HepG2 (cell line): ENCODE data around the gene UBASH3A. TPM values are rescaled to one million over a fixed set of nuclear protein-coding genes. Genes with fewer than 3 reads are reported as not detected.

Experiments
- ATAC-seq: fragments of 200-7000 bp; cut with Tn5 transposase; 3 replicates; pipeline ENCODE4 v1.9.1; 2020; ENCODE audit warnings: mild to moderate bottlenecking, moderate library complexity
- BruUV-seq: library from RNA; stranded (reverse); fragments of 400-500 nt; replicated peaks from 2 replicates; lab custom pipeline; 2021; lab: Mats Ljungman, UMichigan
- CTCF ChIA-PET: fragments of 300-600 bp; formaldehyde crosslinking; extraction: SDS; loops from one replicate; lab custom pipeline; 2021; ENCODE audit warnings: low total read pairs, inconsistent platforms, low intra/inter-chr PET ratio; lab: Yijun Ruan, JAX
- POLR2A ChIA-PET: fragments of 350-600 bp; sonication (Branson Sonifier 250); formaldehyde crosslinking; loops from one replicate; lab custom pipeline; 2020; ENCODE audit warnings: antibody characterized with exemption, inconsistent platforms; lab: Yijun Ruan, JAX
- DNase-seq: peaks from one replicate; pipeline ENCODE4 v3.0.0-alpha.2; 2015; ENCODE audit warnings: low spot score
- FAIRE-seq: peaks from 3 replicates; lab custom pipeline; 2011; peaks lifted over from hg19 to GRCh38; lab: Jason Lieb, UNC
- H2AFZ ChIP-seq: one replicate; pipeline ENCODE4 v1.6.1; 2011; ENCODE audit warnings: low read length, inconsistent platforms
- H3K27ac ChIP-seq: fragments of 300-600 bp; 3 replicates; pipeline ENCODE4 v1.8.0; 2011; ENCODE audit warnings: mixed run types, mild to moderate bottlenecking, mixed read lengths, low read length, inconsistent platforms; ENCODE audit not compliant: insufficient read depth; ENCODE audit errors: extremely low read length
- H3K27me3 ChIP-seq, 2 experiments: fragments of 200-600 bp in 1 of 2; 2 replicates in 1 of 2; 3 replicates in 1 of 2; pipeline versions ENCODE4 v1.6.0 to v1.8.0; 2011; ENCODE audit warnings: low read length in 2 of 2, mild to moderate bottlenecking in 2 of 2, moderate library complexity in 2 of 2, inconsistent platforms in 1 of 2; ENCODE audit not compliant: insufficient read depth in 2 of 2, control insufficient read depth in 1 of 2
- H3K36me3 ChIP-seq, 2 experiments: fragments of 200-600 bp in 1 of 2; replicated peaks in 1 of 2; 2 replicates in 1 of 2; 3 replicates in 1 of 2; pipeline versions ENCODE4 v1.5.1 to v1.8.0; 2011; ENCODE audit warnings: low read length in 2 of 2, inconsistent platforms in 1 of 2; ENCODE audit not compliant: insufficient read depth in 2 of 2, control insufficient read depth in 1 of 2
- H3K4me1 ChIP-seq: 2 replicates; pipeline ENCODE4 v1.5.1; 2012; ENCODE audit warnings: low read length, inconsistent platforms; ENCODE audit not compliant: insufficient read depth
- H3K4me2 ChIP-seq: 2 replicates; pipeline ENCODE4 v1.6.0; 2011; ENCODE audit warnings: low read depth, low read length, inconsistent platforms
- H3K4me3 ChIP-seq, 3 experiments: fragments of 200-600 bp in 1 of 3; sonication (generic), shearing (Covaris generic) in 1 of 3; replicated peaks in 1 of 3; 2 replicates each; pipeline ENCODE4 v1.5.1; 2011 to 2016; ENCODE audit warnings: low read length in 3 of 3, inconsistent platforms in 2 of 3, low read depth in 2 of 3, mild to moderate bottlenecking in 2 of 3, control low read depth in 1 of 3, mixed read lengths in 1 of 3; ENCODE audit not compliant: insufficient read depth in 1 of 3
- H3K79me2 ChIP-seq: one replicate; pipeline ENCODE4 v1.6.1; 2011; ENCODE audit warnings: low read length, inconsistent platforms; ENCODE audit not compliant: insufficient read depth
- H3K9ac ChIP-seq: 2 replicates; pipeline ENCODE4 v1.6.0; 2011; ENCODE audit warnings: mild to moderate bottlenecking, low read depth, low read length, inconsistent platforms; ENCODE audit not compliant: insufficient read depth
- H3K9me3 ChIP-seq: 2 replicates; pipeline ENCODE4 v1.5.1; 2012; ENCODE audit warnings: mild to moderate bottlenecking, low read length
- H4K20me1 ChIP-seq: 2 replicates; pipeline ENCODE4 v1.6.0; 2011; ENCODE audit warnings: inconsistent platforms, mild to moderate bottlenecking, low read length, moderate library complexity; ENCODE audit not compliant: insufficient read depth
- FOXA1 ChIP-seq, 2 experiments: fragments of 450-650 bp in 1 of 2; sonication (generic) in 1 of 2; formaldehyde crosslinking in 1 of 2; IDR thresholded peaks; 2 replicates each; pipeline versions ENCODE4 v1.4.0 to v1.6.1; 2016 to 2020; ENCODE audit warnings: missing genetic modification reagents in 1 of 2
- ISL2 ChIP-seq: sonication (generic); formaldehyde crosslinking; IDR thresholded peaks from 2 replicates; pipeline ENCODE4 v1.5.0; 2020; ENCODE audit warnings: missing genetic modification reagents
- MEIS2 ChIP-seq: sonication (generic); formaldehyde crosslinking; IDR thresholded peaks from 2 replicates; pipeline ENCODE4 v1.9.0; 2021; ENCODE audit warnings: mild to moderate bottlenecking, missing genetic modification reagents
- NR2F1 ChIP-seq, 2 experiments: fragments of 450-650 bp in 1 of 2; formaldehyde crosslinking in 1 of 2; IDR thresholded peaks; 2 replicates each; pipeline versions ENCODE4 v1.5.0 to v1.6.1; 2016 to 2020; ENCODE audit warnings: mild to moderate bottlenecking in 1 of 2, missing compliant biosample characterization in 1 of 2, missing genetic modification reagents in 1 of 2, moderate library complexity in 1 of 2
- SCMH1 ChIP-seq: sonication (generic); formaldehyde crosslinking; IDR thresholded peaks from 2 replicates; pipeline ENCODE4 v1.9.0; 2021; ENCODE audit warnings: missing genetic modification reagents, mild to moderate bottlenecking, borderline replicate concordance
- SOX13 ChIP-seq, 3 experiments: fragments of 450-650 bp in 1 of 3; sonication (generic) in 1 of 3; formaldehyde crosslinking in 1 of 3; IDR thresholded peaks in 2 of 3; conservative IDR thresholded peaks in 1 of 3; 2 replicates each; pipeline versions ENCODE4 v1.5.0 to v1.6.1; 2016 to 2020; ENCODE audit warnings: antibody characterized with exemption in 1 of 3, mild to moderate bottlenecking in 1 of 3, missing compliant biosample characterization in 1 of 3, missing genetic modification reagents in 1 of 3, moderate library complexity in 1 of 3
- TRIM24 ChIP-seq: sonication (generic); formaldehyde crosslinking; IDR thresholded peaks from 2 replicates; pipeline ENCODE4 v1.8.0; 2022; ENCODE audit warnings: mild to moderate bottlenecking, missing genetic modification reagents
- ZHX2 ChIP-seq, 2 experiments: sonication (generic) in 1 of 2; formaldehyde crosslinking in 1 of 2; IDR thresholded peaks; 2 replicates each; pipeline versions ENCODE4 v1.6.1 to v1.9.0; 2014 to 2022; ENCODE audit warnings: antibody characterized with exemption in 1 of 2, borderline replicate concordance in 1 of 2, inconsistent platforms in 1 of 2, low read depth in 1 of 2, missing genetic modification reagents in 1 of 2
- ZNF326 ChIP-seq: sonication (generic); formaldehyde crosslinking; IDR thresholded peaks from 2 replicates; pipeline ENCODE4 v1.4.0; 2020; ENCODE audit warnings: missing genetic modification reagents, borderline replicate concordance
- ZNF44 ChIP-seq: sonication (generic); formaldehyde crosslinking; IDR thresholded peaks from 2 replicates; pipeline ENCODE4 v1.5.1; 2020; ENCODE audit warnings: mild to moderate bottlenecking, missing genetic modification reagents
- ZNF746 ChIP-seq: sonication (generic); formaldehyde crosslinking; IDR thresholded peaks from 2 replicates; pipeline ENCODE4 v1.8.0; 2022; ENCODE audit warnings: mild to moderate bottlenecking, missing genetic modification reagents
- ZNF770 ChIP-seq: sonication (generic); formaldehyde crosslinking; IDR thresholded peaks from 2 replicates; pipeline ENCODE4 v1.5.0; 2020; ENCODE audit warnings: mild to moderate bottlenecking, missing genetic modification reagents
- WGBS: methylation state at CpG from one replicate; pipeline ENCODE4 v1.1.6; 2017; ENCODE audit warnings: low lambda C conversion rate; 5-methylcytosine and 5-hydroxymethylcytosine counted together
- in situ Hi-C: cut with HindIII; loops from 2 replicates; pipeline ENCODE4 v1.10.0; 2017; ENCODE audit warnings: low pct_unique_long_range_greater_than_20kb; ENCODE audit not compliant: extremely low pct_ligation_motif_present
- intact Hi-C: fragments of 100-400 bp; cut with micrococcal nuclease; formaldehyde crosslinking; loops from one replicate; pipeline ENCODE4 v1.10.0; 2022; ENCODE audit not compliant: unreplicated experiment
- polyA plus RNA-seq, 8 experiments: library from polyadenylated mRNA; depleted of rRNA in 3 of 8; stranded (reverse) in 7 of 8; unstranded in 1 of 8; fragments of >200 nt; fragmentation: Illumina TruSeq in 4 of 8; extraction: Trizol in 4 of 8; gene quantifications; 2 replicates each; pipeline versions ENCODE4 v1.2.1 to v1.2.3, GENCODE V29; 2011 to 2016; ENCODE audit warnings: low read depth in 4 of 8, missing spikeins in 1 of 8, mixed read lengths in 1 of 8; ENCODE audit not compliant: insufficient read depth in 1 of 8
- total RNA-seq, 5 experiments: library from RNA; depleted of rRNA; stranded (reverse); fragments of >200 nt; fragmentation: Illumina TruSeq; extraction: Trizol; gene quantifications; 2 replicates each; pipeline ENCODE4 v1.2.3, GENCODE V29; 2016; ENCODE audit warnings: low read depth in 1 of 5

Gene UBASH3A
- total and polyA plus RNA-seq, 2 of the 13 experiments (the other 11 are each of a cell fraction or from before 2014, with no cell fraction given): not detected

GRCh38 chr21:42419845-42420244 lies 16.1 kb downstream of the UBASH3A start (continued):
- no peak for TF ChIP-seq ZHX2 (IDR thresholded peaks at IDR 0.05; ENCODE audit: low read depth)
- no peak for TF ChIP-seq ZHX2 (CRISPR knock-in tag; IDR thresholded peaks at IDR 0.05; ENCODE audit: borderline replicate concordance)
- TF ChIP-seq, all 625 proteins: peak for 0

- no peaks in the 10 kb centered on the region for H3K79me2 ChIP-seq
- no peak overlapping the region for H3K4me3 ChIP-seq
- no peak overlapping the region for H3K27ac ChIP-seq
- no peak overlapping the region for H3K4me2 ChIP-seq
- H2AFZ ChIP-seq: no peak overlapping the region
- H3K9ac ChIP-seq: no peak overlapping the region
- H3K36me3 ChIP-seq: no peaks in the 10 kb centered on the region
- intact Hi-C loops: no loop called here
- CTCF ChIA-PET: no interaction called here
- DNase-seq: no peak
- BruUV-seq: no TSS peak
- POLR2A ChIA-PET: no interaction called here
- in situ Hi-C loops: no loop called here
- 14% methylated on average over 3 of the region's 3 CpGs for WGBS
- no peak for ATAC-seq
- peaks cover 23% of the 10 kb centered on the region for H3K4me1 ChIP-seq
- no peaks in the 10 kb centered on the region for H4K20me1 ChIP-seq
- FAIRE-seq: no peak
- no peaks in the 10 kb centered on the region for H3K9me3 ChIP-seq
- peaks cover 1 to 16% of the 10 kb centered on the region in 2 experiments; a peak in 1 of 5 replicates for H3K27me3 ChIP-seq
- TF ChIP-seq ZNF326: no peak
- TF ChIP-seq SCMH1 (CRISPR knock-in tag): no peak
- no peak for TF ChIP-seq SOX13 (IDR thresholded peaks at IDR 0.05)
- TF ChIP-seq SOX13 (CRISPR knock-in tag; conservative IDR thresholded peaks at IDR 0.05 in 1 of 2, IDR thresholded peaks at IDR 0.05 in 1 of 2): no peak
- TF ChIP-seq ZNF746 (CRISPR knock-in tag): no peak
- TF ChIP-seq FOXA1 (IDR thresholded peaks at IDR 0.05): no peak
- TF ChIP-seq FOXA1 (CRISPR knock-in tag; IDR thresholded peaks at IDR 0.05): no peak
- TF ChIP-seq ZNF44: no peak
- TF ChIP-seq MEIS2 (CRISPR knock-in tag): no peak
- TF ChIP-seq ISL2 (CRISPR knock-in tag): no peak
- TF ChIP-seq NR2F1 (CRISPR knock-in tag; IDR thresholded peaks at IDR 0.05): no peak
- TF ChIP-seq ZNF770: no peak
- TF ChIP-seq TRIM24 (CRISPR knock-in tag): no peak
Observed at GRCh38 chr21:42421018-42421793, 17.5 kb downstream of the UBASH3A start.
